ENCODE measurements around the gene RFTN1. TPM values are rescaled to one million over a fixed set of nuclear protein-coding genes. Genes with fewer than 3 reads are reported as not detected.
A peak's percentile ranks its signal among the peaks of the same experiment; 100 is the strongest.

RFTN1 gene
- polyA plus RNA-seq, 12 donors = 10.4 to 29.6 (median 14.1) TPM; not detected in 1

DNA sequence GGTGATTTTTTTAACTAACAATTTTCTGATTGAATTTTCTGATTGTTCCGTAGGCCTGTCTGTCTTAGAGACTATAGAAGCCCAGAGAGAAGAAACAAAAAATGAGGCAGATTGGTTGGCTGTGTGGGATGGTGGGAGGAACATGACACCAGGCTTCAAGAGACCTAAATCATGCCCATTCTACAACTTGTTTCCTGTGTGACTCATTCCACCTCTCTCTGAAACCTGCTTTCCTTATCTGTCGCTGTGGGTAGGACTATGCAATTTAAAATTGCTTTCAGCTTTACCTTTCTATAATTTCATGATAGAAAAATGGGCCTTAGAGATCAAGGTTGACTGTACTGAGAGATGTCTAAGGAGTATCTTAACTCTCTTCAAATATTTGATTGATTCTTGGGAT, 203.9 kb downstream of the RFTN1 start:
- no peak for DNase-seq

DNA sequence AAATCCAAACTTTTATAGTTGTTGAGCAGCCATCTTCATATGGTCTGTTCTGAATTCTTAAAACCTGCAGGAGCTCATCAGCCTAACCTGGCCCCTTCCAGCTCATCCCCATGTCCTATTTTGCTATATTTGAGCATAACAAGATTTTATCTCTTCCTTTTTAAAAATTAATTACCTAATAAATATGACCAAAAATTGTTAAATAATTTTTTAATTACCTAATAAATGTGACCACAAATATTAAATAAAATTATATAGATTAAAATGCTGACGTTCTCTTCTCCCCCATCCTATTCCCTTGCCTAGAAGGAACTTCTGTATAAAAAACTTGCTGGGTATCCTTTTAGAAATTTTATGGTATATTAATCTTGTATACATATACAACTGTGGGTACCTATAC, 204.8 kb downstream of the RFTN1 start:
- no peak for DNase-seq

DNA sequence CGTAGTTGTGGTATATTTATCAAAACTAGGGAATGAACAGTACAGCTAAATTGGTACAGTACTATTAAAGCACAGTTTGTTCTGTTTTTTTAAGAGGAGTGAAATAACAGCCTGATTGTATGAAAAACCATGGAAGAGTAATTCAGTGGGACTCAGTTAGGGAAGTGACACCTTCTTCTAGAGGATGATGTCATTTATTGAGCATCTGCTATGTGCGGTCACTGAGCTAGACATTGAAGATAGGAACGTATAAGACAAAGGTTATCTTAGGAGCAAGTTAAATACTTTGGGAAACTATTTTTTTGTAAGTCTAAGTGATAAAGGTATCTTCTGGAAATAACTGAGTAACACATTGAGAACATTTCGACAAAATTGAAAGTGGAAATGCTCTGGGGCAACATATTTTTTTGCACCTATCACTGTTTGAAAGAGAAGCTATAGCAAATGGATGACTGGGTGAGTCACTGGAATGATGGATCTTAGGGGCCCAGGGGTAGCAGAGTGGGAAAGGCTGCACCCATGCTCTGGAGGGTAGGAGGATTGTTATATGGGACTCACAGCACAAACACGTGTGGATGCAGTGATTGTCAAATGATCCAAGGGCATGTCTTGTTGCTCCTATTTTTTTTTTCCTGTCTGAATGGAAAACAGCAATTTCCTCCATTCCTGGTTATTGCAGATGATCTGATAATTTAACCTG, 205.5 kb downstream of the RFTN1 start:
- no peak for DNase-seq

DNA sequence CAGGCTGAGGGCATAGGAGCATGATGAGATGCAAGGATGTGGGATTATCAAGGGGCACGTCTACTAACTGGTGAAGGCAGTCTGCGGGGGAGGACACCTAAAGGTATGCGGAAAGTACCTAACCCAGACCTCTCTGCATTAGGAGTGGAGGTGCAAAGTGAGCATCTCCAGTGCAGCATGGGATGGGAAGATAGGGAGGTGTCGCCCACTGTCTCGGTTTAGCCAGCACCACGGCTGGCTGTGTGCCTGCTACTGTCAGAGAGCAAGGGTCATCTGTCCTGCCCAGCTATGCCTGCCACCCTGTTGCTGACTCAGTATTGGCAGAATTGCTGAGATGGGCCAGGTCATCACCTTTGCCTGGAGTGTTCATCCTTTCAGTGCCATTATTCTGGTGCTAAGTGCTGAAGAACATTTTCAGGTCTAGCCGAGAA, 208.4 kb downstream of the RFTN1 start:
- DNase-seq = no peak

DNA sequence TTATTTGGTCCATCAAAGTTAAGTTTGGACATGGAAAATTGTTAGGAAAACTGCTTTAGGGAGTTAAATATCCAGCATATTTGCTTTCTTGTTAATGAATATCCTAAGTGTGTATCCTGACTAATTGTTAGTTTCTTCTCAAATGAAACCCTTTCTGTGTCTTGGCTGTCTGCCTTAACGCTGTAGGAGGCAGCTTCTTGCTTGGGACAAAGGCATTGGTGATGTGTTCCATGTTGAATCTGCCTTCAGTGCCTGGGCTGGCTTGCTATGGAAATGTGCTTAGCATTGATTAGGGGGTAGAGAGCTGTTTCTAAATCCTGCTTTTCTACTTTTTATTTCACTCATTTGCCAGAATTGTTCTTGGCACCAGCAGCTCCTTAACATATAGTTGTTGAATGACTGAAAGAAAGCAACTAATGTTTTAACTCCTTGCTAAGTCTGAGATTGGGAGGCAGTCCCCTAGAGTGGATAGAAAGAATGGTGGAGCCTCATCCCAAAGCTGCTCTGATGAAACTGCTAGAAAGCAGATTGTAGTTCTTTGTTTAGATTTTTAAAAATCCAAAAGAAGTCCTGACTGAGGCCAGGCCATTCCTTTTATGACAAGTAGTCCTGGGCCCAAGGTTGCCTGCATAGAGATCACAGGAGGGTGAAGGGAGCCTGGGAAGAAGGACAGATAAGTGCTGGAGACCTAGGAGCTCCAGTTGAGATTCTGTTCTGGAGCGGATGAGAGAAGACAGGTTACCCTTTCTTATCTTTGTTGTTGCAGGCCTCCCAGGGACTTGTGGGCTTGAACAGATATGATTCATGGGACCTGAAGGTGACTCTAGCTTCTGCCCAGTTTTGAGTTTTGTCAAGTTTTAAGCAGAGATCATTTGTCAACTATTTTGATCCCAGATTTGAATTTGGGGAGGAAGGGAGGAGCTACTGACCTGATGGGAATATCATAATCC, 209.2 kb downstream of the RFTN1 start:
- DNase-seq = no peak

DNA sequence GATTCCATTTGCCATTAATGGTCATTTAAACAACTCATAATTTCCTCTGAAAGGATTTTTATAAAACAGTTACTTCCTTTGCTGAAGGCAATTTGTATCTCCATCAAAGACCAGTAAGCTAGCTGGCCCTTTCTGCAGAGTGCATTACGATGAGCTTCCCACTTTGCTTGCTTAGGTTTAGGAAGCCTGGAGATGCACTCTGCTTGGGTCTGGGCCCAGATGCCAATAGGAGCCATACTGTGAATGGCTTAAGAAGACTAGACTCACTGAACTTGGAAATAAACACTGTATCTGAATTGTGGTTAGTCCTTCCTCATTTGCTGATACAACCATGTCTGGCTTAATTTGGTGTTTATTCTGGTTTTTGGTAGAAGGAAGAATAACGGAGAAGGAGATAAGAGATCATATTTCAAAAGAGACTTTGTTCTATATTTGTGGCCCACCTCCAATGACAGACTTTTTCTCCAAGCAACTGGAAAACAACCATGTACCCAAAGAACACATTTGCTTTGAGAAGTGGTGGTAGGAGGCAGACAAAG, 210.4 kb downstream of the RFTN1 start:
- no peak for DNase-seq

DNA sequence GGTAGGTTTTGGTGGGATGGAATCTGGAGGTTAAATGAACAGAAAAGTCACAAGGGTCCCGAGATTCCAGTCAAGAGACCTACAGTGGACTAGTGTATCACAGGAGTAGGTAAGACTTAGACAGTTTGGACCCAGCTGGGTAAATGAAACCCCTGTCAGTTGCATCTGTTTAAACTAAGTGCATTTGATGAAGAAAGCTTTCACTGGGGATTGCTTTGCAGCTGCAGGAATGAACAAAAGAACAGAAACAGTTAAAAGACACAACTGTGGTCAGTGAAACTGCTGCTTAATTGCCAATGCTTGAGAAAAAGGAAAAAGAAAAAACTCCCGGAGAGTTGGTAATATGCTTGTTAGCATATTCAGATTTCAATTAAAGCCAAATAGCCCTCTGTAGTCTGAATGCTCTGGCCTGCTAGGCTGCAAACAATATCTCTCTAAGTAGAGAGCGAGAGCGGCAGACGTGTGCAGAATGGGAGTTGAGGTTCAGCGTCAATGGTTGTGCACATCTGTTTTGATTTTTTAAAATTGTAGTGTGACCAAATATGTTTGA, 211.3 kb downstream of the RFTN1 start:
- no peak for DNase-seq

DNA sequence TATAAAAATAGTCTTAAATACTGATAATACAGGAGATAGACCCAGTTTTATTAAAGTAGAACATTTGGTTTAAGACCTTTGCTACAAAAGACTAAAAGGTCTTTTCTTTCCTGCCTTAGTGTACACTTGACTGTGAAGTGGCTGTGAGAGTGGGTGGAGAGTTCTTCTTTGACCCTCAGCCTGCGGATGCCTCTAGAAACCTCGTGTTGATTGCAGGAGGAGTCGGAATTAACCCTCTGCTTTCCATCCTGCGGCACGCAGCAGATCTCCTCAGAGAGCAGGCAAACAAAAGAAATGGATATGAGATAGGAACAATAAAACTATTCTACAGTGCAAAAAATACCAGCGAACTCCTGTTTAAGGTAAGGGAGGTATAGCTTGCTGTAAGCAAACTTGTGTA, 212.0 kb downstream of the RFTN1 start:
- DNase-seq = no peak

DNA sequence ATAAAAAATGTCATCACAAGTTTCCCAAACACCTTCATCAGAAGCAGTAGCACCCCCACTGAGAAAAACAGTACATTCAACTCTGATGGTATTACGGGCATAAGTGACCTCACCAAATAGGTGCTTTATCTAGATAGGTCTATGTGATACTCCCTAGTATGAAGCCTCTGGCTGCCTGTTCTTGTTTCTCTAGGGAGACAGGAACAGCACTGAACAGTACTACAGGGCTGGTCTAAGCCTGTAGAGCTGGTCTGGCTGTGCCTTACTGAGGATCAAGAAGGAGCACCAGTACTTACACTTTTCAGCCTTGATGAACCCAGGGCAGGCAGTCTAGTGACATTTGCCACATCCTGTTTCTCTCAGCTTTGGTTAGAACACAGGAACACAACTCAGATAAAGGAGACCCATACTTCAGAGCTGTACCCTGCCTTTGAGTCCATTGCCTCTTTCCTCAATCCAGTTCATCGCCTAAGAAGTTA, 212.6 kb downstream of the RFTN1 start:
- DNase-seq = no peak

DNA sequence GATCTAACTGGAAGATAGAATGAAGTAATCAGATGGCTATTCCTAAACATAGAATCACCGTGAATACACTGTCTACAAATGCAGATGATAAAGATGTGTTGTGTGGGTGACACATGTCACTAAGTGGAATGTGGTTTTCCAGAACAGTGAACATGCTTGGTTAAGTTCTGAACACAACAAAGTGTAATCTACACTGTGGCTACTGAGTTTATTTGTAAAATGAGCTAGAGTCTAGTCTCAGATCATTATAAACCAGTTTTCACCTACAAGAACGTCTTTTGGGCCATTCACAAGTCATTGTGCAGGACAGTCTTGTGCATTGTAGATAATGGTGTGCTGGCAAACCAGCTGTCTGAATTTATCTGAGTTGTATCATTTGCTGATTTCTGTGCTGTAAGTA, 213.2 kb downstream of the RFTN1 start:
- no peak for DNase-seq

DNA sequence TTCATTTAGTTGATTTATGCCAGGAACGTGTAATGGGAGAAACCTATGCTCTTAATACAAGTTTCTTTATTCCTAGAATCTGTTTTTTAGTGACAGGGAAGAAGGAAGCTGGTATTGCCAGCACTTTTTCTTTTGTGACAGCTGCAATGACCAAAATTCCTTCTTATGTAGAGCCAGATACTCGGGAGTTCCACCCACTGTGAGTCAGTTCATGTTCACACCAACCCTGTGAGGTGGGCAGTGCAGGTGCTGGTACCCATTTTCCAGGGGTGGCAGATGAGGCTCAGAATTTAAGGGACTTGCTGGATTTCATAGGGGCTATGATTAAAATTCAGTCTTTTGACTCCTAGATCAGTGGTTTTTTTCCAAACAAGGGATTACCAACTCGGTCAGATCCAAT, 213.8 kb downstream of the RFTN1 start:
- DNase-seq = no peak

DNA sequence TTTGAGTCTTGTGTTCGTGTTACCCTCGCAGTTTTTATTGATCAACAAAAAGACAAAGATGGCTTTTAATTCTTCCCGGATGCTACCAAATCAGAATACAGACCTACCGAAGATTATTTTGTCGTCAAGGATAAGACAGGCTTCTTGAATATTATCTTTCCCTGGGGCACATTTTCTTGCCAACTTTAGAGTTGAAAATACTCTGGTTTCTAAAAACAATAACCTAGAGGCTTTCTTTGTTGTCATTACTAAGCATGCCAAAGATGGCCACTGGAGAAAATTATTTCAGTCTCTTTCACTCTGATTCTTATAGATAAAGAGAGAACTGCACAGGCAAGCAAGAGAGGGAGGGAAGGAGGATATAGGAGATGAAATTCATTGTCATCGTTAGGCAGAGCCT, 214.6 kb downstream of the RFTN1 start:
- DNase-seq = no peak

DNA sequence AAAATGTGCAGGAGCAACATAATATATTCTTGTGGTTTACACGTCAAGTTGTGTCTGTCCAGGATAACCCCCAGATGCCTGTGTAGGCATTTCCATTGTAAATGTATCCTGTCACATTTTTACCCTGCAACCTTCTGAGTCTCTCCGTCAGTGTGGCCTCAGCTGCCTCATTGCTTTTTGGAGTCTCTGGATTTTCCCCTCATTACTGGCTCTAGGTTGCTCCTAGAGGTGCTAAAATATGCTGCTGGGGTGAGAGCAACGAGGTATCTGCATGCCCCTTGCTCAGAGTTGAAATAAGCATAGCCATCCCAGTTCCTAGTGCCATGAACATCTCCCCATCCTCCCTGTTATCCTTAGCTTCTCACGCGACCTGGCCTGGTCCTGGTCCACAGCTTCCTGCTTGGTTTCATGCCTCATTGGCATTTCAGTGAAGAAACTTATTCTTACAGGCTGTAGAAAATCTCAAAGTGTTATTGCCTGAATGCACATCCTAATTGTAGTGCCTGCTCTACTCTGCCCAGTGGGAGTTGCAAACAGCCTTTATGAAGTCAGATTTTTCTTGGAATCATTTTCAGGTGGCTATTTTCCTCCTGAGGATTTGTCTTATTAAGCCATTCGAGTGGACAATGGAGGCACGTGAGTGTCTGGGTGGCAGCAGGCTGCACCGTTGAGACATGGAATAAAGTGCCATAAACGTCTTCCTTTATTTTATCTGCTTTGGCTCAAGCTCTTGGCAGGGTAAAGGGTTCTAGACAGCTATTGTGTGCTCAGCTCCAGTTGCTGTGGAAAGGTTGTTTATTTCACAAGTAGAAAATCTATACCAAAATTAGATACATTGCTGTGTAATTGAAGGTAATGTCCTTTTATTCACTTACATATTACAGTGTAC, 215.3 kb downstream of the RFTN1 start:
- DNase-seq = no peak

DNA sequence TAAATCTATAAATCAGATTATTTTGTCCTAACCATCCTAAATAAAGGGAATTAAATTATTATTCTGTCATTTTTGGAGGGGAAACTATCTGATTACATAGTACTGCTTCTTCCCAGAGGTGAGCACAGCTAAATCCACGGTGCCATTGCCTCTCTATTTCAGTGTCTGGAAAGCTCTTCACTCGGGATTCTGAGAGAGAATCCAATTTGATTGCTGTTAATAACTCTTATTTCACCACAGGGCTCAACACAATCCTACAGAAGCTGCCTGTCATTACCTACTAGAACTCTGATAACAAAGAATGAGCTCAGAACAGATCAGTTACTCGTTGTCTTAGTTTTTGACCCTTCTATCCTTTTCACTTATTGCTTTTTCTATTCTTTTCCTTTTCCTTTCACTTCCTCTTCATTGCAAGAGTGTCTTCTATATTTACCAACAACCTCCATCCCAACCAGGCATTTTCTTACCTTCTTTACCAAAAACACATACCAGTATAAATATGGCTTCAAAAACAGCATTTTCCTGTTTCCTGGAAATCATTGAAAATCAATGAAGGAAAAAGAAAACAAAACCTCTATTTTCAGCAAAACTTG, 218.1 kb downstream of the RFTN1 start:
- DNase-seq = no peak

DNA sequence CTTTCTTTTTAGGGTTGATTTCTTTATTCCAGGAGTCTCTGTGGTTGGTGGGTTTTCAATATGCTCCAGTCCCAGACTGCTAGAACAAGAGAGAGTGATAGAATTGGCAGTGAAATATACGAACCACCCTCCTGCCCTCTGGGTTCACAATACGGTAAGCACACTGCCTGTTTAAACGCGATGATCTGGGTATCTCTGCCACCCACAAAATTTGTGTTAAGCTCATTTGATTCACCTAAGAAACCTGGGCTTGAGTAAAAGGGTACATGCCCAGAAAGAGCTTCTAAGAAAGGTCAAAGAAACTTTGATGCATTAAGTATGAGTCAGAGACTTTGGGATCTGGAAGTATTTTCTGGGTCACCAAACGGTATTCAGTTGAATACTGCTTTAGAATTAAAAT, 218.7 kb downstream of the RFTN1 start:
- DNase-seq = no peak

DNA sequence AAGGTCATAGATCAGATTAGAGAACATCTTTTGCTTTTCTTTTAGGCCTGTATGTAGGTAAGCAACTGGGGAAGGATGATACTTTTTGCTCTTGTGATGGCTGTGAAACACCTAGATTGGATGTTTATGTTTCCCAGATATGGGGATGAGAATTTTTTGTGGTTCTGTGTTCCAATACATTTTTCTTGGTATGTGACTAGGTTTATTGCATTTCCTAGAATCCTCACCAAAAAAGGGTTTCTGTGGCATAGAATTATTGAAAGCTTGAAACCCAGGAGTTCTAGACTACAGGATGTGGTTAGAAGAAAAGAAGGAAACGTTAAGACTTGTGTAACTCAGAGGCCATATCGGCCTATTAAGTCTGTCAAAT, 222.7 kb downstream of the RFTN1 start:
- DNase-seq = no peak

DNA sequence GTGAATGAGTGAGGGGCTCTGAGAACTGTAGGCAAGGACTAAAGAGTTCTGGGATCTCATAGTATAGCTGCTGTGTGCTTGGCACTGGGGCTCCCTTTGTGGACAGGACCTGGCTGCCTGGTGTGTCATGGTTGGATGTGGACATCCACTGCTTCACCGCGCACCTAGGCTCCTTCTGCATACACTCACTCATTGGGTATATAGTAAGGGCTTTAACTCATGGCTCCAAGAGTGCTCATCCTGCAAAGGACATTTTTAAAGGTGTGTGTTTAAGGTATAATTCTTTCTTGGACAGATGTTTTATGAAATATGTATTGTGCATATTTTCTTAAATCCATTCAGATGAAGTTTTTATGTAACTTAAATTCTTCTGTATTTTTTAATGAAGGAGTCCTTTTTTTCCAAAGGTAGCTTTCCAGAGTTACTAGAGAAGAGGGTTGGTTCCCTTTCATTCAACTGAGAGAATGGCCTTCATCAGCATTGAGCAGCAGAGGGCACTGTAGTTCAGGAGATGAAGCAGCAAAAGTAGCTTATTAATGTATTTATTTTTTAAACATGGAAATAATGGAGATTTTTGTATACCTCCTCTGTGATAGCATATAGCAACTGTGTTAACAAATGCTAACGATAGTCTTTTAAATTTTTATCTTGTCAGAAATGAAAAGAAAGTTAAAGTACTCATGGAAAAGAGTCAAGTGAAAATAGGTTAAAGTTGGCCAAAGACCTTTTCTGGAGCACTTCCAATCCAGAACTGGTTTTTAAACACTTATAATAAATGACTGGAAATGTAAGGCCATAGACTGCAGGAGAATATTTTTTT, 223.3 kb downstream of the RFTN1 start:
- peak; percentile 58 for DNase-seq

DNA sequence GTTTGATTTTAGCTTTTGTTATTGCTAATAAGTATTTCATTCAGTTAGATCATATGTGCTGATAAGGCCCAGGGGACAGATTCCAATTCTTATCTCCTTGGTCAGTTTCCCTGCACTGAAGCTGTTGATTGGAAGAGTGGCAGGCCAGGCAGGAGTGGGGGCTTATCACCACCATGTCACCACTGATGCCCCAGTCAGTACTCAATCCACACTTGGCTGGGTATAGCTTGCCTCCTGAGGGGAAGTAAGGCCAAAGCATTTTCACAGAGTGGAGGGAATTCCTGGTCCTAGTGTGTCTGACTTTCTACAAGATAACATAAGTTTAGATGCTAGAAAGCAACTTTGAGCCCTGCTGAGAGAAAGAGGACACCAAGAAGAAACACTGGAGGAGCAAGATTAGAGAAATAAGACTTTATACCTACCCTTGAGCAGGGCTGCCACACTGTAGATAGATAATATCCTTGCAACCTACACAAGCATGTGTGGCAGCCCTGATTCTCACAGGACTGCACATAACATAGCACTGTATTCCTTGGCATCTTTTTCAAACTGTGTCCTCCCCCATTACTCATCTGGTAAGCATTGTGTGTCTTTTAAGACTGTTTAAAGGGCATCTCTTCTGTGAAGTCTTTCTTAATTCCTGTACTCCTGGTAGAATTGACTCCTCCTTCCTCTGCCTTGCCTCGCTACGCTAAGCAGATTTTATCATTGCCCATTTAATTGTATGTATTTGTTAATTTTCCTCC, 224.2 kb downstream of the RFTN1 start:
- DNase-seq = no peak

DNA sequence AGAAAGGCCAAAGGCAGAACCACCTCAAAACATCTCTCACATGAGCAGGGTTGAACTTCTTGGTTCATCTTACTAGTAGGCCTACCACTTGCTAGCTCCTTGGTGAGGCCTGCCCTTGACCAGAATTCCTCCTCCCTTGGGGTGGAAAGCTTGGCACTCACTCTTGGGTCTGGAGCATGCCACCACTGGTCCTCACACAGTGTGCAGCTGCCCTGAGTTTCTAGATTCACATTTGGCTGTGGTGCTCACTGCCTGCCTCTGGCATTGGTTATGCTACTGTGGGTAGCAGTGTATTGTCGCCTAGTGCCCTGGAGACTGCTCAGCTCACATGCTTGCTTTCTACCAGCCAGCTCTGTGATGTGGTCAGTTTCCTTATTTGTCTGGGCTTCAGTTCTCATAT, 224.8 kb downstream of the RFTN1 start:
- no peak for DNase-seq
